HG03108 (cell line): ENCODE data around the gene PSEN2.
A peak's percentile ranks its signal among the peaks of the same experiment; 100 is the strongest.
"Not testable (repeated sequence)": the region's sequence is repeated elsewhere in the genome, so short reads cannot be mapped to it uniquely, and the experiment has no call there.

Source experiments
- ATAC-seq: cut with Tn5 transposase; IDR thresholded peaks from one replicate; pipeline ENCODE4 v1.9.1; 2021; ENCODE audit warnings: moderate library complexity; ENCODE audit not compliant: unreplicated experiment

The PSEN2 gene

GRCh38 chr1:226870401-226871279 is at the start of gene PSEN2:
TSS of gene PSEN2 (plus strand) at chr1:226870616. CDS start at chr1:226881908, 11,292 bp downstream.
- peak; percentile 94 for ATAC-seq

DNA sequence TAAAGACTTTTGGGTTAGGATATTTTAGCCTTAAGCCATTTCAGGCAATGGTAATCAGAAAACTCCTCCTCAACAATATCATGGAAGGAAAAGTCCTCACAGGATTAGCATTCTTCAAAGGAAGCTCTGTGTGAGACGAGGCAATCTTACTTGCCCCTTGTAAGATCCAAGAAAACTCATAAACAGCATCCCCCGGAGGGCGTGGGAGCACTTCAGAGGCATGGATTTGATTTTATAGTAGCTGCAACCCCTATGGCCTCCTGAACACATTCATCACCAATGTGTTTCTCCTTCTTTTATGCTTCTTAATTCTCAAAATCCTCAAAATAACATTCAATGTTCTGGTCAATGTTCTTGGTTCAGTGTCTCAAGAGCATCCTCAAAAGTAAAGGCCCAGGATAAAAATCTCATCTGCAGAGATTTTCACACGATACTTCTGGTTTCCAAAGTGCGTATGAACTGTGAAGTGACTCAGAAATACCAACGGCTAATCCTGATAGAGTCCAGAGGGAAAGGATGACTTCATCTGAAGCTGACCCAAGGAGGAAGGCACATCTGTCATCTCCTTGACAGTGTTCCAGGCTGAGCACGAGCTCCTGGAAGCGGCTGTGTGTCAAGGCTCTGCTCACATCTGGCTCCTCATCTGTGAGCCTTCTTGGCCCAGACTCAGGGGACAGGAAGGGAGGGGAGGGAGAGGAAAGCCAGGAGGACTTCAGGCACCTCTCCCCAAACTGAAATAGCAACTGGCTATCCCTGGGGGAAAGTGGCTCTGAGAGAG is 49.3 kb upstream of the PSEN2 start:
- ATAC-seq = no peak

GRCh38 chr1:226821719-226822085 is 48.7 kb upstream of the PSEN2 start:
- ATAC-seq = no peak

- no peak for ATAC-seq
These were observed 46.8 kb upstream of the PSEN2 start for GRCh38 chr1:226823643-226824042.

GRCh38 chr1:226825037-226825745 is 45.2 kb upstream of the PSEN2 start:
- no peak for ATAC-seq

DNA sequence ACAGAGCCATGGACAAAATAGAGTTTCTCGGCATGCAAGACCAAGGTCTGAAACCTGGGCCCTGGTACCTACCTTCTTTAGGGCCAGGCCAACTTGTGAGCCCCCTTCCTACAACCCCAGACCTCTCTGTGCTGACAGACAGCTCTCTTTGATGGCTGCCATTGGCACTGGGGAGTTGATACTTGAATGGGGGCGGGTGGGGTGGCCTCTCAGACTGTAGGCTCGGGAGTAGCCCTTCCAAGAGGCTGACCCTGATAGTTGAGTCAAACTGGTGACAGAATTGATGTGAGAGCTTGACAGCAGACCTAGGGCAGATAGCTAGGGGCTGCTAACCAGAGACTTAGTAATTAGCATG is 44.7 kb upstream of the PSEN2 start:
- no peak for ATAC-seq

GRCh38 chr1:226826479-226827261 is 43.7 kb upstream of the PSEN2 start:
- no peak for ATAC-seq

DNA sequence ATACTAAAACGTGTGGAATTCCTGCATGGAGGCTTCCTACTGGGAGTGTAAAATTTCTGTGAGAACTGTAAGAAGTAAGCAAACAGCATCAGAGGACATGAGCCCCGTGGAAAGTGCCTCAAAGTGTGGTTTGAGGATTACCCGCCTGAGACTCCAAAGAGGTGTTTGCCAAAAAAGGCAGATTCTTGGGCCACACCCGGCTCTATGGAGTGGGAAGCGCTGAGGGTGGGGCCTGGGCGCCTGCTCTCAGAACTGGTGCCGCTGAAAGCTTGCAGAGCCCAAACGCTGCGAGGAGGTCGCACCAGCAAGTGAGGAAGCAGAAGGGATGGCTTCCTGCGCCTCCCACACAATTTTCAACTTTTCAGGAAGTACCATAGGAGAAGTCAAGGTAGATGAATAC is 43.0 kb upstream of the PSEN2 start:
- no peak for ATAC-seq

- peak; percentile 95 for ATAC-seq
These were observed 42.4 kb upstream of the PSEN2 start for GRCh38 chr1:226827968-226828513.

GRCh38 chr1:226829105-226829504 is 41.3 kb upstream of the PSEN2 start:
- no peak for ATAC-seq

GRCh38 chr1:226831953-226832352 is 38.5 kb upstream of the PSEN2 start:
- ATAC-seq = no peak

- ATAC-seq = no peak
These were observed 37.8 kb upstream of the PSEN2 start for GRCh38 chr1:226832613-226833012.

DNA sequence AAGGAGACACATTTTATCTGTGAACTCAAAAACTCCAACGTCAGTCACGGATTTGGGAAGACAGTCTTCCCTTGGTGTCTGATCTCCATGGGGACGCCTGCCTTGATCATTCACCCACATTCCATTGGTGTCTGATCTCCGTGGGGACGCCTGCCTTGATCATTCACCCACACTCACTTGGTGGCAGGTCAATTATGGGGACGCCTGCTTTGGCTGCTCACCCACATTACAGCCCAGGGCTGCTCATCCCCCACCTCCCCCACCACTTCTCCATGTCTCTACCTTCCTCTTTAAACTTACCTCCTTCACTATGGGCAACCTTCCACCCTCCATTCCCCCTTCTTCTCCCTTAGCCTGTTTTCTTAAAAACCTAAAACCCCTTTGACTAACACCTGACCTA is 36.2 kb upstream of the PSEN2 start:
- not testable (repeated sequence) for ATAC-seq

DNA sequence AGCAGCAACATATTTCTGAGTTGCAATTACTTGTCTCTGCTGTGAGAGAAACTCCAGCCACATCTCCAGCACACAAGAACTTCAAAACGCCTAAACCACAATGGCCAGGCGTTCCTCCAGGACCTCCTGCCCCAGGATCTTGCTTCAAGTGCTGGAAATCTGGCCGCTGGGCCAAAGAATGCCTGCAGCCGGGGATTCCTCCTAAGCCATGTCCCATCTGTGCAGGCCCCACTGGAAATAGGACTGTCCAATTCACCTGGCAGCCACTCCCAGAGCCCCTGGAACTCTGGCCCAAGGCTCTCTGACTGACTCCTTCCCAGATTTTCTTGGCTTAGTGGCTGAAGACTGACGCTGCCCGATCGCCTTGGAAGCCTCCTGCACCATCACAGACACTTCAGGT is 35.0 kb upstream of the PSEN2 start:
- not testable (repeated sequence) for ATAC-seq

- not testable (repeated sequence) for ATAC-seq
These were observed 32.5 kb upstream of the PSEN2 start for GRCh38 chr1:226837966-226838365.

DNA sequence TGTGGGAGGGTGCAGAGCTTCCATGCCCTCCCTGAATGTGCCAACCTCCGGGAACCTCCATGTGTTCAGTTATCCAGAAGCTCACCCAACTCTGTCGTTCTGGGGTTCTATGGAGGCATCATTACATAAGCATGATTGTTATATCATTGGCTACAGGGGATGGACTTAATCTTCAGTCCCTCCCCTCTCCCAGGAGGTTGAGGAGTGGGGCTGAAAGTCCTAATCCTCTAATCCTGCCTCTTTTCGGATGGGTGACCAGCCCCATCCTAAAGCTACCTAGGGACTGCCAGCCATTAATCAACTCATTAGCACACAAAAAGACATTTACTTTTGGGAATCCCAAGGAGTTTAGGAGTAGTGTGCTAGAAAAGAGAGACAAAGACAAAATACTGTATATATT is 32.0 kb upstream of the PSEN2 start:
- ATAC-seq = no peak

- ATAC-seq = no peak
These were observed 24.8 kb upstream of the PSEN2 start for GRCh38 chr1:226845624-226846023.

DNA sequence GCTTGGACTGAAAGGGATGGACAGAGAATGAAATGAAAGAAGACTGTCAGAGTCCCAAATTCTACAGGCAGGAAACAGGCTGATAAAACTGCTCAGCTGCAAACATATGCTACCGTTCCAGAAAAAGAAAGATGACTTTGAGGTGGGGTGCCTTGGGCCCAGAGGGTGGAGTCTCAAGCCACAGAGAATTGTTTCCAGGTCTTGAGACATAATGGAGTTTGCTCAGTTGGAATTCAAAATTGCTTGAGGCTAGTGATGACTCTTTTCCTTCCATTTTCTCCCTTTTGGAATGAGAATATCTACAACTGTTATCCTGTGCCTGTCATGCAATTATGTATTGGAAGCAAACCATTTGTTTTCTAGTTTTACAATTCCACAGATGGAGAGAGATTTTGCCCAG is 23.6 kb upstream of the PSEN2 start:
- no peak for ATAC-seq

- not testable (repeated sequence) for ATAC-seq
These were observed 15.9 kb upstream of the PSEN2 start for GRCh38 chr1:226854548-226854947.

- ATAC-seq = no peak
These were observed 7.5 kb upstream of the PSEN2 start for GRCh38 chr1:226862890-226863289.
